Fibroblast of lung (primary cell): ENCODE results near the gene ZRSR2.

Experiments
- CTCF ChIP-seq, 2 donors: IDR thresholded peaks in 1 of 2; conservative IDR thresholded peaks in 1 of 2; 1 replicate in 1 of 2; 2 replicates in 1 of 2; pipeline ENCODE4 v1.5.1; 2011 to 2012; ENCODE audit warnings: low read length in 2 of 2, control low read depth in 1 of 2, inconsistent platforms in 1 of 2, low read depth in 1 of 2, mild to moderate bottlenecking in 1 of 2
- EZH2 ChIP-seq: IDR thresholded peaks from 2 replicates; pipeline ENCODE4 v1.5.1; 2012; ENCODE audit warnings: low read length, control low read depth, mild to moderate bottlenecking; ENCODE audit errors: missing control alignments

GRCh38 chrX:15749642-15750610 is 40.4 kb upstream of the ZRSR2 start:
- TF ChIP-seq CTCF (conservative IDR thresholded peaks at IDR 0.05 in 1 of 2, IDR thresholded peaks at IDR 0.05 in 1 of 2; ENCODE audit: low read depth in 1 of 2, low read length in 2 of 2) (no peak), EZH2 (no peak)
